IPS-NIHi11 (cell line): Measurements from ENCODE around the gene C20orf141.
"Not testable (repeated sequence)": the region's sequence is repeated elsewhere in the genome, so short reads cannot be mapped to it uniquely, and the experiment has no call there.

Experiments
- DNase-seq: peaks from one replicate; pipeline ENCODE4 v3.0.0; 2012; ENCODE audit warnings: mixed read lengths, low spot score

Gene C20orf141

DNA sequence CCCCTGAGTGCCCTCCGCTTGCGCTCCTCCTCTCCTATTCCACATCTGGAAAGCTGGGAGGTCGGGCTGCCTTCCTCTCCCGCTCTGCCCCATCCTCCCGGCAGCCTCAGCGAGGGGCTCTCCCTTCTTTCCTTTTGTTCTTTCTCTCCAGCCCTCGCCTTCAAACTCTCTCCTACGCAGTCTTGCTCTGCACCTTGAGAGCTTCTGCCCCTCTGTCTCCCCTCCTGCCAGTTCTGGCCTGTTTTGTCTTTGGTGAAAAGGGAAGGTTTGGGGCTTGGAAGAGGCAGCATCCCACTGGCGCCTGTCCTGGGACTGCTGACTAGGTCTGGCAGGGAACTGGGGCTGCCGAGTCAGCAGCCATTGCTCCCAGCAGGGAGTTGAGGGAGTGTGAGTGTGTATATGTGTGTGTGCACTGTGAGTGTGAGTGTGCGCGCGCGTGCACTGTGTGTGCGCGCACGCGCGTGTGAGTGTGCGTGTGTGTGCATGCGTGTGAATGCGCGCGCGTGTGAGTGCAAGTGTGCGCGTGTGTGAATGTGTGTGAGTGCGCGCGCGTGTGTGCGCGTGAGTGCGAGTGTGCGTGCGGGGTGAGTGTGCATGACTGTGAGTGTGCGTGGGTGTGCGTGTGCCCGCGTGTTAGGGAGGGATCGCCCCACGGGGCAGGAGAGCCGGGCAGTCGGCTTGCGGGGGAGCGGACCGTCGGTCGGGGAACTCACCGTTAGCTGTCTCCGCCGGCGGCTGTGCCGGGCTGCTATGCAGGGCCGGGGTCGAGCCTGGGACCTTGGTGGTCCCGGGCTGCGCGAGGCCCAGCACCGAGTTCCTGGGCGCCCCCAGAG, 14.9 kb upstream of the C20orf141 start:
- DNase-seq: peak; percentile 60

DNA sequence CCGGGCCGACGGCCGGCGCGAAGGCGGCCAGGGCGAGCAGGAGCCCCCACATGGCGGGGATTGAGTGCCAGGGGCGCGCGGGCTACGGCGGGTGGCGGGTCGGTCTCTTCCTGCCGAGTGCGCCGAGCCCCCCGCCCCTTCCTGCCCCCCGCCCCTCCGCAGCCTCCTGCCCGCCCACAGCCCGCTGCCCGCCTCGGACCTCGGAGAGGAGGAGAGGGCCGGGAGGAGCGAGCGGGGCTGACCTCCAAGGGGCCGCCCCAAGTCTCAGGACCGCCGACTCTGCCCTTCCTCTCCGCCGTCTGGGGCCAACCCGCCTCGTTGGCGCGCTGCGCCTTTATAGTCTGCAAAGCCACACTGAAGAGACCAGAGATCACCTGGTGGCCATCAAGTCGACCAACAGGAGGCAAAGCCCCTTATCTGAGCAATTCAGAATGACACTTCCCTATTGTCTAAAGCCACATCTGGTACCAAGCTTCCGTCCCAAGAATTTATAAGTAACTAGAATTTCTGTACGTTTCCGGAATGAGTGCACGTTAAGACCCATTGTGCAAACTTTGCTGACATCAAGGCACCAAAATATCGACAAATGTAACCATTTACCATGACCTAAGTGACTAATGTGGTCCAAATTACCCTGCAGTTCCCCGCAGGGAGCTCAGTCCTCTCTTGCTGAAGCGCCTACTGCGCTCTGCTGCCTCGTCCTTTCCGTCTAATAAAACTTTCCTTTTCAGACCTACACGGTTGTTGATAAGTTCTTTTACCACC, 14.1 kb upstream of the C20orf141 start, which contains the start of gene CPXM1:
CPXM1 (minus strand) TSS at position 107 of the 765 bp plus-strand sequence; CDS start at position 52, 55 bp downstream.
- peak; percentile 90 for DNase-seq

DNA sequence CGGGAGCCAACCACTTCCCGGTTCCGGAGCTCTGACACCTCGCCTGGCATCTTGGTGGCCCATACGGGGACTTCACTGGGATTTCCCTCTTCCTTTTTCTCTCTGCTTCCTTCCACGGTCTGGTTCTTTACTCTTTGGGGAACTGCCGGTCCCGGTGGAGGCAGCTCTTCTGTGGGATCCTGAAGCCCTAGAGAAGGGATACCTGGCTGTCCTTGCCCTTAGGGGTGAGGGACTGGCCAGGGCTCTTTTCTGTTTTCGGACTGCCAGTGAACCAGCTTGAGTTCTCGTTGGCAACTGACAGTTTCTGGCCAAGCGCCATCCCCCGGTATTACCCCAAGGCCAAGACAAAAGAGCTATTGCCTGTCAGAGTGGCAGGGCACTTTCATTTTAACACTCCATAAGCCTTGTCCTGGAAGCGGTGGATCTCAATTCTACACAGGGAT, 13.5 kb upstream of the C20orf141 start:
- DNase-seq: no peak

DNA sequence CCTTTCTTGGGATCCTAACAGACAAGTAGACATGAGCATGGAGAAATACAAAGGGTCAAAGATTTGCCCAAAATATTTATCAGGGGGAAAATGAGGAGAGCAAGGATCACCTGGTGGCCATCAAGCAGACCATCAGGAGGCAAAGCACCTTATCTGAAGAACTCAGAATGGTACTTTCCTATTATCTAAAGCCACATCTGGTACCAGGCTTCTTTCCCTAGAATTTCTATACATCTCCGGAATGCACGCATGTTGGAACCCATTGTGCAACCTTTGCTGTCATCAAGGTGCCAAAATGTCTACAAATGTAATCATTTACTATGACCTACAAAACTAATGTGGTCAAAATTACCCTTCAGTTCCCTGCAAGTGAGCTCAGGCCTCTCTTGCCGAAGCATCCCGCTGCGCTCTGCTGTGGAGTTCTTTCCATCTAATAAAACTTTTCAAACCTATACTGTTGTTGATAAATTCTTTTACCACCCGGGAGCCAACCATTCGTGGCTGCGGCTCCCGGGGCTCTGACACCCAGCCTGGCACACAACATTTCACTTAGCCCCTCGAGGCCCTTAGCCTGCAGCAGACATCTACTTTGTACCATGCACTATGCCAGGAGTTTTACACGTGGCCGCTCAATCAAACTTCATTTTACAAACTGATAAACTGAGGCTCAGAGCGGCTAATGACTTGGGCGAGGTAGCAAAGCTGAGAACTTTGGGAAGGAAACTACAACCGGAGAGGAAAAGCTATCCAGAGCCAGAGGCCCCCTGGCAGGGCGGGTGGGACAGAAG, 10.6 kb upstream of the C20orf141 start:
- no peak for DNase-seq

DNA sequence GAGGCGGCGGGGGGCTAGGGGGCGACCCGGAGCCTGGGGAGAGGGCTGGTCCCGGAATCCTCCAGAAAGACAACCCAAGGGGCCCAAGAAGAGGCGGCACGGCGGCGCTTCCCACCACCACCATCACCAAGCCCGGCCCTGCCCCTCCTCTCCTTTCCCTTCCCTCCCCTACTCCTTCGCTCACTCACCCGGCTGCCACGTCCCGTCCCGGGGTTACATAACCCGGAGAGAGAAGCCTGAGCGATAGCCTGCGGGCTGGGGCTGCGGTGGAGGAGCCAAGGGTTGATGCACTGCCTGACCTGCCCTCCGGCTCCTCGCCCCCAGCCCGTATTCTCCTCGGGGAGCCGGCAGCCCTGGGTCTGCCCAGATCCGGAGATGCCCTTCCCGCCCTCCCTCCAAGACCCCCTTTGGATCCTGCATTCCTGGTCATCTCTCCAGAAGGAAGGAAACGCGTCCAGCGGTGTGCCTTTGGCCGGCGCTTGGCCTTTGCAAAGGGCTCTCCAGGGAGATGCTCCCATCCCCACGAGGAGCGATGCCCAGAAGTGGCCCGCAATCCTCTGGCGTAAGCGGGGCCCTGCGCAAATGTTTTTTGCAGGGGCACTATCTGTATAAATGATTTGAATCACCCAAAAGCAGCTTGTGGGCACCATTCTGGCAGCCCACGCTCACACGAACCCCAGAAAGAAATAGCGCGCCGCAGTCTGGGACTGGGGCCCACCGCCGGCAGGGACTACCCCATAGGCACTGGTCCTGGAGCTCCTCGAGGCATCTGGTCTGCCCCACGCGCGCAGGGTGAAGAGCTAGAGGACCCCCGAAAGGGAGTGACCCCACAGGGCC, 9.7 kb upstream of the C20orf141 start:
- peak; percentile 52 for DNase-seq

DNA sequence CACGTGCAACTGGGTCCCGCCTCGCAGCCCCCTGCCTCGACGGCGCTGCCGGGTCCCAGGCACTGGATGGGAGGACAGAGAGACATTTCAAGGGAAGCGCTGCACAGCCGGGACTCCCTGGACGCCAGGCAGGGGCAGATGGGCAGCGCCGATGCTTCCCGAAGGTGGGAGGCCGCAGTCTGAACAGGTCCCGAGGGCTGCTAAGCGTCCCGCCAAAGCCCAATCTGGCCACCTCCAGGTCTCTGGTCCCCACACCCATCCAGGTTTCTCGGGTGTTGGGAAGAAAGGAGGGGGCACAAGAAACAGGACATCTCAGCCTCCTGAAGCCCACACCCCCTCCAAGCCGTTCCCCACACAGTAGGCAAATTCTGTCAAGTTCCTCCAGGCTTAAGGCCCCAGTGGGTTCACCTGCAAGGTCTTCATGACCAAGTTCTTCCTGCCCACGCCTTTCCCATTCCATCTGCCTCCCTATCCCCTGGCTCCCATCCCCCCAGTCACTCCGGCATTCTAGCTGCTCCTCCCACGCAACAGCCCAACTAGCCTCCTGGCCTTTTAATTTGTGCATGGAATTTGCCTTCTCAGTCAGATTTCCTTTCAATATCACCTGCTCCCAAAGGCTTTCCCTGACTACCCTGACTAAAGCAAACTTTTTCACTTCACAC, 9.0 kb upstream of the C20orf141 start:
- peak; percentile 43 for DNase-seq

DNA sequence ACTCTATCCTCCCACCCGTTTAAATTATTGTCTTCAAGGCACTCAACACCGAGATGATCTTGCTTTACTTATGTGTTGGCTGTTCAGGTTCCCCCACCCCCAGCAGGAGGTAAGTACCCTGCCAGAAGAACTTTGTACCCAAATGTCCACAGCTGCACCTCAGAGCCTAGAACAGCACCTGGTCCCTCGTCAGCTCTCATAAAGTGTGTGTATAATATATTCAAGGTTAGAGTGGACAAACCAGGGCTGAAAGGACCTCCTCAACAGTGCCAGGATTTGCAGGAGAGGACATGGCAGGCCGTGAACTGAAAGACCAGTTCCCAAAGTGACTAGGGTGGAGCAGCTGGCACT, 8.5 kb upstream of the C20orf141 start:
- no peak for DNase-seq

DNA sequence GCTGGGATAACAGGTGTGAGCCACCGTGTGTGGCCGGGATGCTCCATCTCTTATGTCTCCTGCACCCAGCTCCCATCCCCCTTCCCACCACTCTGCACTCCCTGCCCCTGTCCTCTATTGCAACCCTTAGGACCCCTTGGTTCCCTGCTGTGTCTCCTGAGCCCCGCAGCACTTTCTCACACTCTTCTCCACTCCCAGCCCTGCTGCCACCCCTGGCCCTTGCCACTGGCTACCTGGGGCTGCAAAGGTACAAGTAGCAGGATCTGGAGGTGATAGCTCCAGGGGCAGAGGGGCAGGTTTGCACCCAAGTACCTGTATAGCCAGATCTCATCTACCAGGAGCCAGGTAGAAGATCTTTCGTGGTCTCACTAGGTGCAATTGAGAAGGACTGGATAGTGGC, 7.8 kb upstream of the C20orf141 start:
- no peak for DNase-seq

DNA sequence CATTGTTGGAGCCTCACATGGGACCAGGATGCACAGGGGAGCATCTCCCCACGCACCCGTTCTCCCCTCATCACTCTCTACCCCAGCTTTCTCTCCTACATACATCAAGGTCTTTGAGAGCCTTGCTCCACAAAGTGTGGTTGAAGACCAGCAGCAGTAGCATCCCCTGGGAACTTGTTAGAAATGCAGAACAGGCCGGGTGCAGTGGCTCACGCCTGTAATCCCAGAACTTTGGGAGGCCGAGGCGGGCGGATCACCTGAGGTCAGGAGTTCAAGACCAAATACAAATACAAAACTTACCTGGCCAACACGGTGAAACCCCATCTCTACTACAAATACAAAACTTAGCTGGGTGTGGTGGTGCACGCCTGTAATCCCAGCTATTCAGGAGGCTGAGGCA, 6.9 kb upstream of the C20orf141 start:
- not testable (repeated sequence) for DNase-seq

DNA sequence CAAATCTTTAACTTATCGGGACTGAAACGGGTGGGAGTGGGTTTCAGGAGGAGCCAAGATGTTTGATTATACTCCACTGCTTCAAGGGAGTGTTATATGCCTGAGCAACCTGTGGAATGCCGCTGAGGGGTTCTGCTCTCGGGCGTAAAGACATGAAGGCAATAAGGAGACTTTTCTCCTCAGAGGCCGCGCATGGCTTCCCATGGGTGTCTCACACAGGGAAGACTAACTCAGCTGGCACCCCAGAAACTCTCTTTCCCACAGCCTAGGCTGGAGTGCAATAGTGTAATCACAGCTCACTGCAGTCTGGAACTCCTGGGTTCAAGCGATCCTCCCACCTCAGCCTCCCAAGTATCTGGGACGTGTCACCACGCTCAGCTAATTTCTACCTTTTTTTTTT, 5.1 kb upstream of the C20orf141 start:
- no peak for DNase-seq

DNA sequence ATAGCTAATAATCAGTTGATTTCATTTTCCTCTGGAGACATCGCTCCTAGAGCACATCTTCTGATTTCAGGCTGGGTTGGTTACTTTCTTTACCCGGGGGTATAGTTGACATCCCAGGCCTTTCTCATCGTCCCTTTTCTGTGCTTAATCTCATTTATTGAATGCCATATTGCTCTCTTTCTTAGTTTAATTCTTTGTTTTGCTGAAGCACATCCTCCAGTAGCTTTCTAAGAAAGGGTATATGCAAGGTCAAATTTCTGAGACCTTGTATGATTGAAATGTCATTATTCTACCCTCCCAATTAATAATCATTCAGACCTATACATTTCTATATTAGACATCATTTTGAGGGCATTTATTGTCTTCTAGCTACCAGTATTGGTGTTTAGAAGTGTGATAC, 2.6 kb upstream of the C20orf141 start:
- no peak for DNase-seq

DNA sequence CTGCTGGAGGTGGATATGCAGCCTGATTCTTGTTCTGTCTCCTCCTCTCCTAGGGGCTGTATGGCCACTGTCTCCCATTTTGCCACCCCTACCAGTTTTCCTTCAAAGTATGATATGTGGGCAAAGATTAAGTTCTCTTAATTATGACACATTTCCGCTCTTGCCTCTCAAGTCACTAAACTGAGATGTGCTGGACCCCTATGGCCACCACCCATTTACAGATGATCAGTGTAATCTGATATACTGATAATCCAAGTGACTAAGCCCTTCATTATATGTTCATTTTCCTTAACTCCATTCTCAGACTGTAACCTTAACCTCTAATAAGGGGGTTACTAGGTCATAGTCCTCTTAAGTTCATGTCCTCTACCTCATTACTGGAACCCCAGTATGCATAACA, 711 bp upstream of the C20orf141 start:
- DNase-seq: no peak

DNA sequence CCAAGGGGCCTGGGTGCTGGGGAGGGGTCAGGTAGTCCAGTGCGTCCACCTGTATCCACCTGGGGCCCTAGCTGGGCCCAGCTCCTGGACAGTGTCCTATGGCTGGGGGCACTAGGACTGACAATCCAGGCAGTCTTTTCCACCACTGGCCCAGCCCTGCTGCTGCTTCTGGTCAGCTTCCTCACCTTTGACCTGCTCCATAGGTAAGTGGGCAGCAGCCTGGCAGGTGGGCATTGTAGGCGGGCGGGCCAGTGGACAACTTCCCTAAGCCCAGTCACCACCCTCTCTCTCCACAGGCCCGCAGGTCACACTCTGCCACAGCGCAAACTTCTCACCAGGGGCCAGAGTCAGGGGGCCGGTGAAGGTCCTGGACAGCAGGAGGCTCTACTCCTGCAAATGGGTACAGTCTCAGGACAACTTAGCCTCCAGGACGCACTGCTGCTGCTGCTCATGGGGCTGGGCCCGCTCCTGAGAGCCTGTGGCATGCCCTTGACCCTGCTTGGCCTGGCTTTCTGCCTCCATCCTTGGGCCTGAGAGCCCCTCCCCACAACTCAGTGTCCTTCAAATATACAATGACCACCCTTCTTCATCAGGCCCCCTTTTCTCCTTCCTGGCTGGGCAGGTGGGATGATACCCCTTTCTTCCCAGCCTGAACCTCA, 584 bp downstream of the C20orf141 start:
- DNase-seq: no peak

DNA sequence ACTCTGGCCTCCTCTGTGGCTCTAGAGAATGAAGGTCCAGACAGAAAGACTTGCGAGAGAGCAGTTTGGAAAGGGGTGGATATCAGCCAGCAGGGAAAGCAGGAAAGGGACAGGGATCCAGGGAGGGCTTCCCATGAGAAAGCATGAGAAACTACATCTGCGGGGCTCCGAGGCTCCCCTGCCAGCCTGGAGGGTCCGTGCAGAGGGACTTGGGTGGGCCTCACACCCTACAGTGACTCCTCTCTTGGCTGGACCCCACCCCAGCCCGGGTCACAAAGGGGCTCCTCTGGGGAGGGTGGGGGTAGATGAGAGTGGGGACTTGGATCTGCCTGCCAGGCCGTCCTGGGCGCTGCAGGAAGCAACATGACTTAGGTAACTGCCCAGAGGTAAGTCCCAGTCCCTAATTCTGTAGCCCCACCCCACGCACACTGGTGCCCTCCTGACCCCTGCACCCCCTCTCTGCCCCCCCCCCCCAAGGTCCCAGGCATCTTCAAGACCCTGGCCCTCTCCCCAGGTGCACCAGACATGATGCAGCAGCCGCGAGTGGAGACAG, 1.3 kb downstream of the C20orf141 start, which contains the start of gene TMEM239:
TMEM239 (plus strand) TSS at position 335 of the 553 bp plus-strand sequence; CDS start at position 526, 191 bp downstream.
- DNase-seq: no peak

DNA sequence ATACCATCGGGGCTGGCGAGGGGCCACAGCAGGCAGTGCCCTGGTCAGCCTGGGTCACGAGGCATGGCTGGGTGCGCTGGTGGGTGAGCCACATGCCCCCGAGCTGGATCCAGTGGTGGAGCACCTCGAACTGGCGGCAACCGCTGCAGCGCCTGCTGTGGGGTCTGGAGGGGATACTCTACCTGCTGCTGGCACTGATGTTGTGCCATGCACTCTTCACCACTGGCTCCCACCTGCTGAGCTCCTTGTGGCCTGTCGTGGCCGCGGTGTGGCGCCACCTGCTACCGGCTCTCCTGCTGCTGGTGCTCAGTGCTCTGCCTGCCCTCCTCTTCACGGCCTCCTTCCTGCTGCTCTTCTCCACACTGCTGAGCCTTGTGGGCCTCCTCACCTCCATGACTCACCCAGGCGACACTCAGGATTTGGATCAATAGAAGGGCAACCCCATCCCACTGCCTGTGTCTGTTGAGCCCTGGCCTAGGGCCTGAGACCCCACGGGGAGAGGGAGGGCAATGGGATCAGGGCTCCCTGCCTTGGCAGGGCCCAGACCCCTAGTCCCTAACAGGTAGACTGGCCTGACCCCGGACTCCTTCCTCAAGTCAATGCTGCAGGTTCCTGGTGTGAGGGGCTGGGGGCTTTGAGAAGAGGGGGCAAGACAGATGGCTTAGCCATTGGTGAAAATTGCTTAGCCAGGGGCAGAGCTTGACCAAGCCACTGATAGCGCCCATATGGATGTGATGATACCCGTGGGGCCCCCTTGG, 2.0 kb downstream of the C20orf141 start:
- DNase-seq: peak; percentile 52

DNA sequence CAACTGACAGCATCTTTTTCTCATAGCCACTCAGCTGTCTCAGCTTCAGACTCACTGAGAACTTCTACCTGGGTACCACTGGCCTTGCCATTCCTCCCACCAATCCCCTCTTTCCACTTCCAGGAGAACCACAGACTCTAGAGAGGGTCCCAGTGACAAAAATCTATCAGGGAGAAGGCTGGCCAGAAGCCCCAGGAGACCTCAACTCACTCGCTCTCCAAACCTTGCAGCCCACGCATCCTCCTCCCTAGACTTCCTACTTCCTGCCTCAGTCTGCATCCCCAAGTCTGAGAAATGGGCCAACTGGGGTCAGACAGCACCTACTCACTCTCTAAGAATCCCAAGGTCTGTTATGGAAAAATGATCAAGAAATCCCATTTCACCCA, 2.5 kb downstream of the C20orf141 start:
- DNase-seq: no peak

DNA sequence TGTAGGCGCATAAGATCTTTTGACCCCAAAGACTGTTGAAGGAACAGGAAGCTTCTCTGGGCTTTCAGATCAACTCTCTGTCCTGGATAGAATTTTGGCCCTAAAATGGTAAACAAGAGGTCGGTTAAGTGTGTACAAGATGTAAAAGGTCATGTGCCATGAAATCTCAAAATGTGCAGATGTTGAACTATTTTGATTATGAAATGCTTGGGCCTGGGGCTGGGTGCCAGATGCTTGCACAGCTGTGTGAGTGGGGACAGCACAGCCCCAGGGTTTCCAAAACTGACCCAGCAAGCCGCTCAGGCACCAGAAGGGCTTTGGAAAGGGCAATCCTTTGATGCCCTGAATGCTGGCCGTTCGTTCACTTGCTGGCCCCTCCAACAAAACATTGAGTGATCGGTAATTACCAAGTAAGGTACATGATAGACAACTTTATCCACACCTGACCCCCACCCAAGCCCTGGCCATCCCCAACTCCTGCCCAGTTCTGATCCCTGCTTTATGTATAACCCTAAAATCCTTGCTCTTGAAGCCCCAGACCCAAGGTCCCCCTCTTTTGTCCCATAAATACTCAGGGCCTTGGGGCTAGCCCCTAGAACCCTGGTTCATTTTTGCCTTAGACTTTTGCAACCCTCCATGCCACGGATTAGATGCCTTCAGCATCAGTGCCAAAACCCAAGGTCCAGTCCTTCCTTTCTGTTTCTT, 3.3 kb downstream of the C20orf141 start:
- no peak for DNase-seq

DNA sequence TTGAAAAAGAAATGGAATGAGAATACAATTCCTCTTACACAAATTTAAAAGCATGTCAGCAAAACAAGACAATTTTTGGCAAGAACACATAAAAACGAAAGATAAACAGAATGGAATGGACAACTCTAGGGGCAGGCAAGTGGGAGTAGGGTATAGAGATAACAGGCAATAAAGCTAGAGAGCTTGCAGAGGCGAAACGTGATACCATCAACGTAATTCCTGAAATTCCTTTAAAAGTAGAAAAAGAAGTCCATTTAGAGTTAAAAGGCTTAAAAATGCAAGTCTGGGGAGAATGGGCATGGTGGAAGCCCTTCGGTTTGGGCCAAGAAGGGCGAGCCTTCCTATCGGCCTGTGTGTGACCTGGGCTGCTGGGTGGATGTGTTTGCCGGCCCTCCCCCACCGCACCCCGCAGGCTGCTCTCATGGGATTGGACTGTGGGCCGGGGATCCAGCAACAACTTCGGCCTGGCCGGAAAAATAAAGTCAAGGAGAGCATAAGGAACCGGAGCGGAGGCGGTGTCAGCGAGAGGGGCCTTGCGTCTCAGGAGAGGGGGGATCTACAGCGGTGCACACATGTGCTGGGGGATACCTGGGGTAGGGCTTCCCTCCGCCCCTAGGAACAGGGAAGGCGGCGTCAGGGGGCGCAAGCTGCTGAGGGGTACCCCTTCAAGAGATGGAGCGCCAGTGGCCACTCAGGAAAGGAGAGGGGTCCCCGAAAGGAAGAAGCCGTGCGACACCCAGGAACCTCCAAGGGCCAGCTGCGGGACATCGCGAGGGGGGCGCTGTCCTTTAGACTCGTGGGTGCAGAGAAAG, 5.5 kb downstream of the C20orf141 start:
- DNase-seq: peak; percentile 70
